Measurements from ENCODE around the gene MACROD2.

MACROD2 gene

DNA sequence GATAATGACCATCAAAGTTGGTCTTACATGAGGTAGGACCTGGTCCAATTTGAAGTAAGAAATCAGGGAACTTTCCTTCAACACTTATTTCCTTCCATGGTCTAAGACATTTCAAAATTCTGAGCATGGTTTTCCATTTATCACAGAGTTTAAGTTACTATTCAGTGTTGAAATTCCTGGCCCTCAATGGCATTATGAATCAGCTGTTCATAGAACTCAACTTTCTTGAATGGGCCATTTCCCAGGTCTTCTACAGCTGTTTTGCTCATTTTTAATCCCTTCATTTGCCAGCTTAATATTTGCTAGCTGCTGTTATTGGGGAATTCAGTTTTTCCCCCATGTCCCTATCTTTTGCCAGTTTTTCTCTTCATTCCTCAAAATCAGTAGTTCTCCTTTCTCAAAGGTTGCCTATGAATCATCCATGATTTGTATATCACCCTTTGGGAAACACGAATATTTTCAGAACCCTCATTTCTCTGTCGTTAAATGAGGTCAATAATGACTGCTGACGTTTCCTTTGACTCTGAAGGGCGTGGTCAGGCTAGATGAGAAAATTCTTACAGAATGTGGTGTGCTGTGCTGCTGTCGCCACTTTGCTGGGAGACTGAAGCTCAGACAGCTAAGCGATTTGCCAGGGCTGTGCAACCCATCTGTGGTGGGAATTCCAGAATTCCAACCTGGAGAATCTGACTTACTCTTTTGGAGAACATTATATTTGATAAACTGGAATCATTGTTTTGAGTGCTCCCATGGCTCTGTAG is 558.6 kb downstream of the MACROD2 start:
- no peak for DNase-seq

- no peak for DNase-seq
Observed at GRCh38 chr20:14555676-14556075, 560.4 kb downstream of the MACROD2 start.

GRCh38 chr20:14556206-14556605 is 560.9 kb downstream of the MACROD2 start:
- no peak for DNase-seq

DNA sequence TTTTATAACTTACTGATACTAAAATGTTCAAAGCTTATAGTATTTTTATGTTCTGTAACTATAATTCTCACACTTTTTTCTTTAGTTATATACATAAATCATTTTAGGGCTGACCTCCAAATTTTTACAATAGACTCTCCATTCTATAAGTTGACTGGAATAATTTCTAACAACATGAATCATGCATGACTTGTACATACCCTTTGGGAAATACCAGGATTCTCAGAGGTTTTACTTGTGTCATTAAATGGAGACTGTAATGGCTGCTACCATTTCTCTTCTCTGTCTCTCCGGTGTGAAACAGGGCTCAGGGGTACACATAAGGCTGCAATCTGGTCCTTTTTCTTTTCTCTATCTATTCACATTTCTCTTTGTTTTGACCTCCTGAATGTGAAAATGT is 564.3 kb downstream of the MACROD2 start:
- no peak for DNase-seq

DNA sequence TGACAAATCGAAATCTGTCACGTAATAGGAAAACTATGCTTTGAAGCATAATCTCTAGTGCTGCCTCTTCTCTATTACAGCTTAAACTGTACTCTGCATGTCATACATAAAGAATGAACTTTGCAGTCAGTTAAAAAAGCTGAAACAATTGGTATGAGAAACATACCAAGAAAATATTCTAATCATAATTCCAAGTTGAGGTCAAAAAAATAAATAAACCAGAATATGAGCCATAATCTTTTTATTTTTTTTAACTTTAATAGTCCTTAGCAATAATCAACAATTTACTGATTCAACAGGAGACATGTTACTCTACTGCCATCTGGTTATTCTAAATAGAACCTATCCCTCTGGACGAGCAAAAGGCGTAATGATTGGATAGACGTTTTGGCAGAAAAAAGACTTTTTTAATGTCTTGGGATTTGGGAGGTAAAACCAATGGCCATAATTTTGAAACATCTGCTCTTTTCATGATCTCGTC is 566.5 kb downstream of the MACROD2 start:
- DNase-seq, result no peak

GRCh38 chr20:14562981-14563380 is 567.7 kb downstream of the MACROD2 start:
- DNase-seq, result no peak

GRCh38 chr20:14566505-14566904 is 571.2 kb downstream of the MACROD2 start:
- no peak for DNase-seq

DNA sequence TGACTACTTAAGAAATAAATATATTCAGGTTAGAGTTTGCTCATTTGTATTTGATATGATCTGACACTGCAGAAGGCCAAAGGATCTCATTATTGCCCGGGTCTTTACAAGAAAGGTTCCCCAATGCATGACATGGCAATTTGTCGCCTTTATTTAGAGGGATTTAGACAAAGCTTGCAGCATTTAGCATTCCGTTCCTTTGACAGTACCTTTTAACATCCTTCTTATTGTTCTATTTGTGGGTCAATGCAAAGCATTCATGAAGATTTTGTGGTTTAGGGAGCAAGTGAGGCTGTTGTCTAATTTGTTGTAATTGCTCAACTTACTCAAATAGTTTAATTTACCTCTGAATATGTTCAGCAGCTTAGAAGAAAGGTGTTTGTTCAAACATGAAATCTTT is 572.9 kb downstream of the MACROD2 start:
- DNase-seq, result no peak

DNA sequence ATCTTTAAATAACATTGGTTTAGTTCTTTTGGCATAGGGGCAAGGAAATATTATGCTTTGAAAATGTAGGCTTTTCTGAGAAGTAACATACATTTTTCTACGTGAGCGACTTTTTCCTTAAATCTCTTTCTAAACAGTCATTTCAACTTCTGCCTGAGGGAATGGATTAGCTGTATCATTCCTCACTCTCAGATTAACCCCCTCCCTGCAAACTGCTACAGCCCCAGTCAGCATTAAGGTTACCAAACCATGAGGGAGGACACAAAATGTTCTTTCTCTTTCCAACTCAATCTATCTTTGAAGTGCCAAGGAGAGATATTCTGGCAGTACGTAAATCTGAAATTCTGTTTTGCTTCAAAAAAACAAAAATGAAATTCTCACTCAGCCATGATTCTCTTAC is 573.4 kb downstream of the MACROD2 start:
- DNase-seq, result no peak

GRCh38 chr20:14569641-14570040 is 574.3 kb downstream of the MACROD2 start:
- DNase-seq, result no peak

DNA sequence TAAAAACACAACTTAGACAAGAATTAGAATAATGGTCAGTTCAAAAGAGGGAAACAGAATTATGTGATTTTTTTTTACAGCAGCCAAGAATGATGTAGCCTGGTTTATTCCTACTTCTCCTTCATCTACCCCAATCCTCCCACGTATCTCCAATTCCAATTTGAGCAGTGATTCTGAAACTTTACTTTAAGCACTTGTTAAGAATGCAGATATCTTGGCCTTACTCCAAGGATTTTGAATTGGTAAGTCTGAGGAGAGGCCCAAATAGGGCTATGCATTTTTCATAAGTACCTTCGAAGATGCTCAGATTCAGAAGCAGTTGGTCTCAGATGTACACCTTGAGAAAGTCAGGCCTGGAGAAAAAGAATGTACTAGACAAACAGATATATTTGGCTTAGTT is 575.5 kb downstream of the MACROD2 start:
- DNase-seq, result no peak

DNA sequence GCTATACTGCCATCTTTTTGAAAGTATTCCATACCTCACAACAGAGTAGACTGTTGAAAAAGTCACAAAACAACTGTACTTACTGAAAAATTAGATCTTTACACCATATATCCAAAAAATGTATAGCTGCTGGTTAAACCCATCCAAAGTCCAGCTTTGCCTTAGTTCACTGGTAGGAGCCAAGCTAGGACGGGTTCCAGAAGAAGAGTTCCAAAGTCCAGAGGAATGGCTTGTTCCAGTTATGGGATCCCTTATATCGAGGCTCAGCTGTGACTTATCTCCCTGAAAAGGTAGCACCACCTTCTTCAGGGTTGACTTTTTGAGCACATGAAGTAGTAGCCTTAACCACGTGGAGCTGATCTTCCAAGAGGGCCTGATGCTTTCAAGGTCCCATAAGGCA is 578.4 kb downstream of the MACROD2 start:
- DNase-seq, result no peak

- no peak for DNase-seq
Observed at GRCh38 chr20:14576196-14576877, 581.0 kb downstream of the MACROD2 start.

- no peak for DNase-seq
Observed at GRCh38 chr20:14580418-14581074, 585.2 kb downstream of the MACROD2 start.

GRCh38 chr20:14581731-14582130 is 586.4 kb downstream of the MACROD2 start:
- no peak for DNase-seq

GRCh38 chr20:14582855-14583254 is 587.5 kb downstream of the MACROD2 start:
- DNase-seq, result no peak

DNA sequence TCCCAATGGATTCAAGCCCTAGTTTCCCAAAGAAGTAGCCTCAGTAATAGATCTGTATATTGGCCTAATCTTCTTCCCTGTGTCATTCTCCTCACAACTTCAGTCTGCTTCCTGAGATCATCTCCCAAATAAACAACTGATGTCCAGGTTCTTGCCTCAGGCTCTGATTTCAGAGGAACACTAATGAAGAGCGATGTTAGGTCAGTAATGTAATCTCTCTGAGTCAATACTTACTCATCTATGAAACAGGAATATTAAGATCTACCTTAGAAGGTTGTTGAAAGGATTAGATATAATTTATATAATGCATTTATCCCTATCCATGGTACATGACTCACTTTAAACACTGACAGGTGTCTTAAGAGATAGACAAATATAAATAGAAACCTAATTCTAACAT is 588.1 kb downstream of the MACROD2 start:
- DNase-seq, result no peak

- no peak for DNase-seq
Observed at GRCh38 chr20:14589383-14589782, 594.1 kb downstream of the MACROD2 start.

DNA sequence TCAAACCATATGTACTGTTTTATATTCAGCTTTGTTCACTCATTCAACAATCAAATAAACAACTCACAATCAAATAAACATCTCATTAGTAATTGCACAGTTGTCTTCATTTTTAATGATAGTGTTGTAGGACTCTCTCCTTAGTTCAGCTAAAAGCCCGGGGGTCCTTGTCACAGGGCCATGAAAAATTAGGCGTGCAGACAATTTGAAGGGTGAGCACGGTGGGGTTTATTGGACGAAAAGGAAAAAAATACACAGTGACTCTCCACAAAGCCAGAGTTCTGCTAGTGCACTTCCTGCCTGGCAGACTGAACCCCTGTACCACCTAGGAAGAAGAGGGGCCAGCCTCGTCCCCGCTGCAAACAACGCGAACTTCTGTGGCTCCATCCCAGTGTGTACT is 599.7 kb downstream of the MACROD2 start:
- DNase-seq, result no peak

DNA sequence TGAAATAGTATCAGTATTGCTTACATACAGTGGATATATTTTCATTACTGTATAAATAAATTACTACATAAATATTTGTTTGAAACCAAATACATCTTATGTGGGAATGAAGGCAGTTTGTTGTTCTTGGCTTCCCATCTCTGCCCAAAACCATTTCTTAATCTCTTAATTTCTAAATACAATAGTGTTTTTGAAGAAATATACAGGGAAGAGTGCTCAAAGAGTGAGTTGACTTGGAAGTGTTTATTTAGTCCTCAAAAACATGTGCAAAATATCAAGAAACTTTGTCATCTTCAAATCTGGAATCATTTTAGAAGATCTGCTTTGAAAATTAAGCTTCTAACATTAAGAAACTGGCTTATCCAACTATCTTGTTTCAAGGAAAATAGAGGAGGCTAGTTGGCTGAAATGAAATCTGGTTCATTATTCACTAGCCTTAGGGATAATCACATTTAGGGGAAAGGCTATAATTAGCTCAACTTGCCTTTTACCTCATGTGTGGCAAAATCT is 601.9 kb downstream of the MACROD2 start:
- DNase-seq, result no peak

DNA sequence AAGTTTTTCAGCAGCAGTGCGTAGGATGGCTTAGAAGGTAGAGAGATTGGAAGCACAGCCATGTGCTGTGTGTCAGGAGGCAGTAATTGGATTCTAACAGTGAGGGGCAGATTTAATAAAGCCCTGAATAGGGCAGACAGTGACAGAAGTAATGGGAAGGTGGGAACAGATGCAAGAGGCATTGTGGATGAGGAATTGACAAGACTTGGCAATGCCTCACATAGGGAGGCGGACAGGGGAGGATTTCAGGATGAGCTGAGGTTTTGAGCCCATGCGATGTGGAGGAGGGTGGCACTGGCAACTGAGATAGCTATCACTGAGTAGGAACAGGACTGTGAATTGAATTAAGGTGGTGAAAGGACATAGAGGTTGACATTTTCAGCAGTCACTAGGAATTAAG is 604.3 kb downstream of the MACROD2 start:
- DNase-seq, result no peak

DNA sequence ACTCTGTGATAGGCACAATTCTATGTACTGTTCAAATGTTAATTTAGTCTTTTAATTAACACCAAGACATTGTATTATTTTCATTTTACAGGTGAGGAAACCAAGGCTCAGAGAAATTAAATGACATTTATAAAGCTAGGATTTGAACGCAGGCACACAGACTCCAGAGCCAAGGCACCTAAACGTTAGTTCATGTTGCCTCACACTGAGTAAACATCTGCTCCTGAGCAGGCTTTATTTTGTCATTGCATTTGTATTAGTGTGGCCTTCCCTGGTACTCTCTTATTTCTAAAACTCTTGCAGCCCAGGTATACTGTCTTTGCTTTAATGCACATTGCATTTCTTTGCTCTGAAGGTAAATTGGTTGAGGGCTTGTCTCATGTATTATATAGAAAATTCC is 605.2 kb downstream of the MACROD2 start:
- DNase-seq, result no peak

DNA sequence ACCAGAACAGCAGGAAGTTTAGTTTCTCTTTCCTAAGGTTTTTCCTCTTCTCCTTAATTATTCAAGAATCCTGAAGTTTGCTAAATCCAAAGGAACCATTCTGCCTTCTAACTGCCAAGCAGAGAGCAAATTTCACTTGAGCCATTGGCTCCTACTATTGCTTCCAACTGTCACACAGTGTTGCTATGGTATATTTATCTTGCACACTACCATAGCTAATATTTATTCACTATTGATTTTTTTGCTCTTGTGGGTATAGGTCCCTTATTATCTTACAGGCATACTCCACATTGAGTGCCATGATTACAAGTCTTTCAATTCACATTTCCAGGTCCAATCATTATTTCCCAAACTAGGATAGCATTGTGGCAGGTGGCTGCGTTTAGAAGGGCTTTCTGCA is 608.8 kb downstream of the MACROD2 start:
- DNase-seq, result no peak
